Endothelial cell of umbilical vein (primary cell): ENCODE results near the gene MYZAP.

Experiments used
- EZH2 ChIP-seq: IDR thresholded peaks from 2 replicates; pipeline ENCODE4 v1.6.1; 2012; ENCODE audit warnings: borderline replicate concordance, low read depth, mild to moderate bottlenecking, moderate library complexity, low read length, inconsistent platforms; ENCODE audit not compliant: severe bottlenecking
- JUN ChIP-seq: IDR thresholded peaks from 2 replicates; pipeline ENCODE4 v1.6.1; 2011; ENCODE audit warnings: borderline replicate concordance, low read depth; ENCODE audit not compliant: insufficient read length, insufficient read depth
- POLR2A ChIP-seq: IDR thresholded peaks from 2 replicates; pipeline ENCODE4 v1.6.1; 2012; ENCODE audit warnings: low read depth, mild to moderate bottlenecking, control low read depth, low read length
- TF ChIP-seq, protein P1 (sequence below), 2 donors: IDR thresholded peaks; 1 replicate in 1 of 2; 2 replicates in 1 of 2; pipeline ENCODE4 v1.5.1; 2011; ENCODE audit warnings: low read length in 2 of 2, mild to moderate bottlenecking in 2 of 2, moderate library complexity in 2 of 2, control low read depth in 1 of 2, inconsistent platforms in 1 of 2, low read depth in 1 of 2; ENCODE audit not compliant: insufficient read depth in 1 of 2; ENCODE audit errors: extremely low read depth in 1 of 2

DNA sequence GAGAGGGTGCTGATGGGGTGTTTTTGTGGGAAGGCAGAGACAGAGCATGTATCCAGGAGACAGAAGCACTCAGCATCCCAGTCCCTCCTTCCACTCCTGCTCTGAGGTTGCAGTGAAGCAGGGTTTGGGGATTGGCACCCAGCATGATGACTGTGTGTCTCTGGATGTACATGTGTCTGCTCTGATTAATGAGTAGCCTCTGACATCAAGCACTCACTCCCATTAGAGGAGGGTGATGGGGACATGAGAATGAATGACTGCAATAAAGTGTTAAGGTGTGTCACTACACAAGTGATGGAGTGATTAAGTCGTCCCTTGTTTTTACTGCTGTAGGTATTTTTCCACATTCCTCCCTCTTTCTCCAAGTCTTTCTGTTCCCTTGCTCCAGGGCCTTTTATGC is 9.6 kb upstream of the MYZAP start:
- TF ChIP-seq, protein P1, sequence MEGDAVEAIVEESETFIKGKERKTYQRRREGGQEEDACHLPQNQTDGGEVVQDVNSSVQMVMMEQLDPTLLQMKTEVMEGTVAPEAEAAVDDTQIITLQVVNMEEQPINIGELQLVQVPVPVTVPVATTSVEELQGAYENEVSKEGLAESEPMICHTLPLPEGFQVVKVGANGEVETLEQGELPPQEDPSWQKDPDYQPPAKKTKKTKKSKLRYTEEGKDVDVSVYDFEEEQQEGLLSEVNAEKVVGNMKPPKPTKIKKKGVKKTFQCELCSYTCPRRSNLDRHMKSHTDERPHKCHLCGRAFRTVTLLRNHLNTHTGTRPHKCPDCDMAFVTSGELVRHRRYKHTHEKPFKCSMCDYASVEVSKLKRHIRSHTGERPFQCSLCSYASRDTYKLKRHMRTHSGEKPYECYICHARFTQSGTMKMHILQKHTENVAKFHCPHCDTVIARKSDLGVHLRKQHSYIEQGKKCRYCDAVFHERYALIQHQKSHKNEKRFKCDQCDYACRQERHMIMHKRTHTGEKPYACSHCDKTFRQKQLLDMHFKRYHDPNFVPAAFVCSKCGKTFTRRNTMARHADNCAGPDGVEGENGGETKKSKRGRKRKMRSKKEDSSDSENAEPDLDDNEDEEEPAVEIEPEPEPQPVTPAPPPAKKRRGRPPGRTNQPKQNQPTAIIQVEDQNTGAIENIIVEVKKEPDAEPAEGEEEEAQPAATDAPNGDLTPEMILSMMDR (IDR thresholded peaks at IDR 0.05; ENCODE audit: extremely low read depth in 1 of 2, insufficient read depth in 1 of 2, low read depth in 1 of 2, low read length in 2 of 2): no peak
- TF ChIP-seq EZH2: no peak
- TF ChIP-seq JUN: no peak
- no peak for TF ChIP-seq POLR2A
